ENCODE measurements around the gene SCGB1C1. TPM values are rescaled to one million over a fixed set of nuclear protein-coding genes. Genes with fewer than 3 reads are reported as not detected.

SCGB1C1 gene
- total and polyA plus RNA-seq, 9 of the 15 experiments (the other 6 are each of a cell fraction or from before 2014, with no cell fraction given), result not detected

GRCh38 chr11:208181-208916 is 15.5 kb downstream of the SCGB1C1 start (continued):
- no peak for TF ChIP-seq KLF13 (tag; IDR thresholded peaks at IDR 0.05; ENCODE audit: borderline replicate concordance, low read depth)
- peak; percentile 24; the same call in 1 of the 2 replicates for TF ChIP-seq THRAP3 (IDR thresholded peaks at IDR 0.05; ENCODE audit: borderline replicate concordance)
- TF ChIP-seq ZBTB12 (CRISPR knock-in tag; IDR thresholded peaks at IDR 0.05), result no peak
- TF ChIP-seq POLR2A (conservative IDR thresholded peaks at IDR 0.05), result peak; percentile 76
- no peak for TF ChIP-seq SREBF1 (IDR thresholded peaks at IDR 0.05; ENCODE audit: borderline replicate concordance, low read depth, low read length)
- peak; percentile 89 for TF ChIP-seq GMEB1 (CRISPR knock-in tag; IDR thresholded peaks at IDR 0.05)
- TF ChIP-seq ATF7 (IDR thresholded peaks at IDR 0.05), result peak; percentile 68
- no peak for TF ChIP-seq RREB1 (CRISPR knock-in tag; IDR thresholded peaks at IDR 0.05)
- no peak for TF ChIP-seq MAX (CRISPR knock-in tag; IDR thresholded peaks at IDR 0.05)
- TF ChIP-seq ZNF316 (IDR thresholded peaks at IDR 0.05), result no peak
- TF ChIP-seq PHF8 (IDR thresholded peaks at IDR 0.05; ENCODE audit: borderline replicate concordance, low read length), result peak; percentile 60; the same call in 1 of the 2 replicates
- TF ChIP-seq NRF1 (conservative IDR thresholded peaks at IDR 0.05 in 1 of 2, IDR thresholded peaks at IDR 0.05 in 1 of 2), result peak; percentile 76 to 77
- peak; percentile 57; the same call in 1 of the 2 replicates for TF ChIP-seq ZBTB1 (CRISPR knock-in tag; IDR thresholded peaks at IDR 0.05; ENCODE audit: borderline replicate concordance, low read depth)
- peak in 1 of 2 experiments; percentile 47; a peak in 1 of 4 replicates for TF ChIP-seq ZMIZ1 (IDR thresholded peaks at IDR 0.05; ENCODE audit: low read depth in 2 of 2, low read length in 2 of 2)

Measured in K562 (cell line).